Measurements from ENCODE around the gene MGRN1.

GRCh38 chr16:4673387-4674046 is 48.9 kb downstream of the MGRN1 start:
- TF ChIP-seq TEAD4 (IDR thresholded peaks at IDR 0.05): no peak
- no peak for TF ChIP-seq EP300 (IDR thresholded peaks at IDR 0.05; ENCODE audit: borderline replicate concordance)
- no peak for TF ChIP-seq YY1 (IDR thresholded peaks at IDR 0.05; ENCODE audit: low read depth)

Measured in Ishikawa (cell line).